Measurements from ENCODE around the gene TMEM138. TPM values are rescaled to one million over a fixed set of nuclear protein-coding genes. Genes with fewer than 3 reads are reported as not detected.

TMEM138 gene
- total RNA-seq, 2 experiments from 2014 or later, result 31.1 to 48.8 TPM

DNA sequence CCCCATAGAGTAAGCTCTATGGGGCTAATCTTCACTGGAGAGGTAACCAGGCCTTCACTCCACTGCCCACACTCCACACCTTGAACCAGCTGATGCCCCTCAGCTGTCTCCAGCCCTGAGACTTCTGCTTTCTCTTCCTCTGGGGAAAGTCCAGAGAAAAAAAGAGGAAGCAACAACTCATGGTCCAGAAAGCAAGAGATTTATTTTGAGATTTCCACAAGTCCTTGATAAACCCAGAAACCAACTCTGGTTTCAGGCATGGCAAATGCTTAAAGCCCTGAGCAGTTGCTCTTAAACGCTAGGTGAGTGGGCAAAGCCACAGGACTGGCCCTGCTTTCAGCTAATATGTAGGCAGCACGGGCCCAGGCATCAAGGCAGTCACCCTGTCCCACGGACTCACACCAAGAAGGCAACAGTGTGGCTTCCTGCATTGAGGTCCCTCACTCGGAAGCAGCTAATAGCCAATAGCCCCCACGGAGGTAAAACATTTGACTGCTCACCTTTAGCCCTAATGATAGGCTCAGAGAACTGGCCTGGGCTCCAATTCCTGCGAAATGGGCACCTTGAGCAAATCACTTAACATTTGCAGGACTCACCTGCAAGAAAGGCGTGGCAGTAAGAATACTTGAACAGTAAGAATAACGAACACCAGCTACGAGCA is 4.8 kb upstream of the TMEM138 start:
- intact Hi-C loops (cut with micrococcal nuclease; ENCODE audit: unreplicated experiment), result loop anchor here (1.0 kb wide), 2 partner anchors 21 to 196 kb away; partner anchors contain the start of gene VPS37C
- TF ChIP-seq EZH2phosphoT487 (IDR thresholded peaks at IDR 0.05; ENCODE audit: borderline replicate concordance, low read depth, low read length), result no peak
- TF ChIP-seq, protein P1, sequence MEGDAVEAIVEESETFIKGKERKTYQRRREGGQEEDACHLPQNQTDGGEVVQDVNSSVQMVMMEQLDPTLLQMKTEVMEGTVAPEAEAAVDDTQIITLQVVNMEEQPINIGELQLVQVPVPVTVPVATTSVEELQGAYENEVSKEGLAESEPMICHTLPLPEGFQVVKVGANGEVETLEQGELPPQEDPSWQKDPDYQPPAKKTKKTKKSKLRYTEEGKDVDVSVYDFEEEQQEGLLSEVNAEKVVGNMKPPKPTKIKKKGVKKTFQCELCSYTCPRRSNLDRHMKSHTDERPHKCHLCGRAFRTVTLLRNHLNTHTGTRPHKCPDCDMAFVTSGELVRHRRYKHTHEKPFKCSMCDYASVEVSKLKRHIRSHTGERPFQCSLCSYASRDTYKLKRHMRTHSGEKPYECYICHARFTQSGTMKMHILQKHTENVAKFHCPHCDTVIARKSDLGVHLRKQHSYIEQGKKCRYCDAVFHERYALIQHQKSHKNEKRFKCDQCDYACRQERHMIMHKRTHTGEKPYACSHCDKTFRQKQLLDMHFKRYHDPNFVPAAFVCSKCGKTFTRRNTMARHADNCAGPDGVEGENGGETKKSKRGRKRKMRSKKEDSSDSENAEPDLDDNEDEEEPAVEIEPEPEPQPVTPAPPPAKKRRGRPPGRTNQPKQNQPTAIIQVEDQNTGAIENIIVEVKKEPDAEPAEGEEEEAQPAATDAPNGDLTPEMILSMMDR (conservative IDR thresholded peaks at IDR 0.05; ENCODE audit: low read length), result no peak
- peak; percentile 87 for DNase-seq (ENCODE audit: low spot score)
- H3K4me2 ChIP-seq (ENCODE audit: low read length), result peak overlapping the region; percentile 82
- peaks cover 29% of the 10 kb centered on the region for H3K36me3 ChIP-seq (ENCODE audit: insufficient read depth, low read length)
- ChIA-PET POLR2A (interaction anchor here (0.7 to 3.4 kb wide), 7 partner anchors 8 to 28 kb away, joined by 3 to 23 read pairs (median 6); no protein-coding TSS in a partner anchor), CTCF (ENCODE audit: unreplicated experiment) (interaction anchor here (2.5 kb wide), 1 partner anchor 21 kb away, joined by 19 read pairs; no protein-coding TSS in a partner anchor)
- H4K20me1 ChIP-seq (ENCODE audit: insufficient read depth, low read length), result no peaks in the 10 kb centered on the region
- peak overlapping the region; percentile 55 for H3K4me3 ChIP-seq (ENCODE audit: low read depth, low read length, poor library complexity, severe bottlenecking)
- no TSS peak for BruUV-seq (replicated peaks)
- no peaks in the 10 kb centered on the region for H3K9me2 ChIP-seq (ENCODE audit: insufficient read depth, low read length)
- peak overlapping the region; percentile 94 for H3K27ac ChIP-seq (ENCODE audit: low read depth, low read length, poor library complexity, severe bottlenecking)
- peak overlapping the region; percentile 9; the same call in 1 of the 2 replicates for H2AFZ ChIP-seq (ENCODE audit: low read length)
- peaks cover 63% of the 10 kb centered on the region for H3K4me1 ChIP-seq (ENCODE audit: insufficient read depth, low read length, poor library complexity, severe bottlenecking)
- no peaks in the 10 kb centered on the region for H3K9me3 ChIP-seq (ENCODE audit: low read length)
- peaks cover 28% of the 10 kb centered on the region for H3K79me2 ChIP-seq (ENCODE audit: insufficient read depth, low read depth, low read length)

- H3K79me2 ChIP-seq (ENCODE audit: insufficient read depth, low read depth, low read length), result peaks cover 33% of the 10 kb centered on the region
- peak overlapping the region; percentile 9; the same call in 1 of the 2 replicates for H2AFZ ChIP-seq (ENCODE audit: low read length)
- CTCF ChIA-PET (ENCODE audit: unreplicated experiment), result interaction anchor here (1.2 kb wide), 1 partner anchor 22 kb away, joined by 3 read pairs; no protein-coding TSS in a partner anchor
- no TSS peak for BruUV-seq (replicated peaks)
- no peak for TF ChIP-seq EZH2phosphoT487 (IDR thresholded peaks at IDR 0.05; ENCODE audit: borderline replicate concordance, low read depth, low read length)
- TF ChIP-seq, protein P1 (conservative IDR thresholded peaks at IDR 0.05; ENCODE audit: low read length), result no peak
- peaks cover 63% of the 10 kb centered on the region for H3K4me1 ChIP-seq (ENCODE audit: insufficient read depth, low read length, poor library complexity, severe bottlenecking)
- peaks cover 24% of the 10 kb centered on the region for H3K36me3 ChIP-seq (ENCODE audit: insufficient read depth, low read length)
- DNase-seq (ENCODE audit: low spot score), result no peak
- H3K9me2 ChIP-seq (ENCODE audit: insufficient read depth, low read length), result no peaks in the 10 kb centered on the region
- H3K27ac ChIP-seq (ENCODE audit: low read depth, low read length, poor library complexity, severe bottlenecking), result peak overlapping the region; percentile 94
- intact Hi-C loops (cut with micrococcal nuclease; ENCODE audit: unreplicated experiment), result loop anchor here (1.0 kb wide), 2 partner anchors 22 to 197 kb away; partner anchors contain the start of gene VPS37C
- POLR2A ChIA-PET, result interaction anchor here (0.7 to 3.4 kb wide), 7 partner anchors 8 to 27 kb away, joined by 3 to 23 read pairs (median 6); no protein-coding TSS in a partner anchor
- peak overlapping the region; percentile 55 for H3K4me3 ChIP-seq (ENCODE audit: low read depth, low read length, poor library complexity, severe bottlenecking)
- H4K20me1 ChIP-seq (ENCODE audit: insufficient read depth, low read length), result no peaks in the 10 kb centered on the region
- no peaks in the 10 kb centered on the region for H3K9me3 ChIP-seq (ENCODE audit: low read length)
- H3K4me2 ChIP-seq (ENCODE audit: low read length), result peak overlapping the region; percentile 82
Observed at GRCh38 chr11:61357894-61358239, 4.3 kb upstream of the TMEM138 start.
